ENCODE measurements around the gene DEFB121. TPM values are rescaled to one million over a fixed set of nuclear protein-coding genes. Genes with fewer than 3 reads are reported as not detected.
"Not testable (repeated sequence)": the region's sequence is repeated elsewhere in the genome, so short reads cannot be mapped to it uniquely, and the experiment has no call there.

DEFB121 gene
- total RNA-seq, 4 donors from 2014 or later = not detected

DNA sequence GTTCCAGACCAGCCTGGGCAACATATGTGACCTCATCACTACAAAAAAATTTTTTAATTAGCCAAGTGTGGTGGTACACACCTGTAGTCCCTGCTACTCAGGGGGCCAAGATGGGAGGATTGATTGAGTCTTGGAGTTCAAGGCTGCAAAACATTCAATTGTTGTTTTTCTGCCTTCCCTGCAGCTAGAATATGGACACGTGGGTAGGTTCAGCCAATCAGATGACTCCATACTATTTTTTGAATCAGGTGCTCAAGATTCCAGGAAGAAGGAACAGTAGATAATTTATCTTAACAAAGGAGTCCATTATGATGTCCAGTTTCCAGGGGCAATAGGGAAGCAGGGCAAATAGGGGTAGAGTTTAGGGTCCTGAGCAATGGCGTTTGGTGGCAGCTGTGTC lies 13.2 kb downstream of the DEFB121 start:
- H3K36me3 ChIP-seq = no peaks in the 10 kb centered on the region
- no peak for TF ChIP-seq POLR2A (IDR thresholded peaks at IDR 0.05)
- TF ChIP-seq, protein P1, sequence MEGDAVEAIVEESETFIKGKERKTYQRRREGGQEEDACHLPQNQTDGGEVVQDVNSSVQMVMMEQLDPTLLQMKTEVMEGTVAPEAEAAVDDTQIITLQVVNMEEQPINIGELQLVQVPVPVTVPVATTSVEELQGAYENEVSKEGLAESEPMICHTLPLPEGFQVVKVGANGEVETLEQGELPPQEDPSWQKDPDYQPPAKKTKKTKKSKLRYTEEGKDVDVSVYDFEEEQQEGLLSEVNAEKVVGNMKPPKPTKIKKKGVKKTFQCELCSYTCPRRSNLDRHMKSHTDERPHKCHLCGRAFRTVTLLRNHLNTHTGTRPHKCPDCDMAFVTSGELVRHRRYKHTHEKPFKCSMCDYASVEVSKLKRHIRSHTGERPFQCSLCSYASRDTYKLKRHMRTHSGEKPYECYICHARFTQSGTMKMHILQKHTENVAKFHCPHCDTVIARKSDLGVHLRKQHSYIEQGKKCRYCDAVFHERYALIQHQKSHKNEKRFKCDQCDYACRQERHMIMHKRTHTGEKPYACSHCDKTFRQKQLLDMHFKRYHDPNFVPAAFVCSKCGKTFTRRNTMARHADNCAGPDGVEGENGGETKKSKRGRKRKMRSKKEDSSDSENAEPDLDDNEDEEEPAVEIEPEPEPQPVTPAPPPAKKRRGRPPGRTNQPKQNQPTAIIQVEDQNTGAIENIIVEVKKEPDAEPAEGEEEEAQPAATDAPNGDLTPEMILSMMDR (IDR thresholded peaks at IDR 0.05) = no peak

GRCh38 chr20:31390490-31390889 lies 15.5 kb downstream of the DEFB121 start, which contains the start of gene DEFB119:
Gene DEFB119, minus strand, starts transcription at chr20:31390590. Its CDS starts 107 bp downstream, at chr20:31390483.
- Histone ChIP-seq H3K27ac (no peak within 1 kb of the TSS), H3K4me3 (replicated peaks in 1 of 3) (no peak within 1 kb of the TSS), H3K27me3 (no peaks in the 10 kb centered on the region), H3K4me1 (no peaks in the 10 kb centered on the region), H3K9me3 (no peaks in the 10 kb centered on the region), H3K36me3 (no peaks in the 10 kb centered on the region)
- TF ChIP-seq POLR2A (IDR thresholded peaks at IDR 0.05) = no peak
- TF ChIP-seq, protein P1 (IDR thresholded peaks at IDR 0.05) = no peak
- intact Hi-C loops (cut with DNase I) = no loop called here
- WGBS, 2 donors = 45 to 57% methylated on average over 1 of the region's 1 CpG
- DNase-seq = no peak

More for the DNA sequence above, 13.2 kb downstream of the DEFB121 start:
- Histone ChIP-seq H3K27ac (no peak overlapping the region), H3K27me3 (no peaks in the 10 kb centered on the region), H3K4me1 (no peaks in the 10 kb centered on the region), H3K4me3 (replicated peaks in 1 of 3) (no peak overlapping the region), H3K9me3 (no peaks in the 10 kb centered on the region)
- WGBS, 2 donors = 78 to 85% methylated on average over 2 of the region's 2 CpGs
- intact Hi-C loops (cut with DNase I) = no loop called here
- DNase-seq = no peak

DNA sequence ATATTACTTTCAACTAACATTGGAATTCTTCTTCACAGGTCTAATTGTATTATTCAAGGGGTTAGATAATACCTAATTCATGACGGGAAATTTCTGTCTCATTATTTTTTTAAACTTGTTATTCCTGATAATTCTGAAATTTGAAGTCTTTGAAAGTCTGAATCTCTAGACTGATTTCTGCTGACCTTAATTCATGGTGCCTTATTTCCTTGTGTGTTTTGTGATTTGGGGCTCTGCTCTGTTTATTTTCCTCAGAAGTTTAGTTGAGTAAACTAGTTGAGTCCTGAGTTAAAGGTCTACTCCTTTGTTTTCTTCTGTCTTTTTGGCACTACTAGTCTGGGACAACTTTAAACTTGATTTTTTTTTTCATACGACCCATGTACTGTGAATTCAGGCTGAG lies 31.7 kb downstream of the DEFB121 start:
- H3K4me3 ChIP-seq (replicated peaks in 1 of 3) = no peak overlapping the region
- H3K36me3 ChIP-seq = no peaks in the 10 kb centered on the region
- WGBS, 2 donors = 74% methylated on average over 2 of the region's 2 CpGs
- intact Hi-C loops (cut with DNase I) = no loop called here
- no peak for DNase-seq
- TF ChIP-seq, protein P1 (IDR thresholded peaks at IDR 0.05) = no peak
- no peak for TF ChIP-seq POLR2A (IDR thresholded peaks at IDR 0.05)
- H3K9me3 ChIP-seq = no peaks in the 10 kb centered on the region
- H3K27me3 ChIP-seq = no peaks in the 10 kb centered on the region
- no peak overlapping the region for H3K27ac ChIP-seq
- H3K4me1 ChIP-seq = no peaks in the 10 kb centered on the region

DNA sequence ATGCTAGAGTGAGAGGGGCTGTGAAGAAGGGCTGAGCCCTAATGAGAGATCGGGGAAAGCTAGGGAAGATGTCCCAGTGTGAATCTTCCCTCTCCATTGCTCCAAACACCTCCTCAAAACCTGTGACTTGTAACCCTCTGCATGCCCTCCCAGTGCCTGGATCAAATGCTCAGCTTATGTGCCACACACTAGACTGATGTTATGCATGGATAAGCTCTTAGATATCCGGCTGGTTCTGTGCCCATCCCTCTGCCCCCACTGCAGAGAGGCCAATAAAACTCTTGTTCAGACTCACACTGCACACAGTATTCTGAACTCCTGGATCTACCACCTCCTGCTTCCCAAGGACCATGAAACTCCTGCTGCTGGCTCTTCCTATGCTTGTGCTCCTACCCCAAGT lies 37.7 kb downstream of the DEFB121 start, which contains the start of gene DEFB118:
Gene DEFB118 (plus strand): TSS at position 301 of the 400 bp plus-strand sequence. CDS start 50 bp downstream, at position 351.
- intact Hi-C loops (cut with DNase I) = no loop called here
- no peaks in the 10 kb centered on the region for H3K27me3 ChIP-seq
- WGBS, 2 donors = 58 to 82% methylated on average over 2 of the region's 2 CpGs
- no peak for TF ChIP-seq POLR2A (IDR thresholded peaks at IDR 0.05)
- TF ChIP-seq, protein P1 (IDR thresholded peaks at IDR 0.05) = no peak
- no peaks in the 10 kb centered on the region for H3K4me1 ChIP-seq
- no peaks in the 10 kb centered on the region for H3K36me3 ChIP-seq
- no peak within 1 kb of the TSS for H3K4me3 ChIP-seq (replicated peaks in 1 of 3)
- no peaks in the 10 kb centered on the region for H3K9me3 ChIP-seq
- no peak within 1 kb of the TSS for H3K27ac ChIP-seq
- no peak for DNase-seq

DNA sequence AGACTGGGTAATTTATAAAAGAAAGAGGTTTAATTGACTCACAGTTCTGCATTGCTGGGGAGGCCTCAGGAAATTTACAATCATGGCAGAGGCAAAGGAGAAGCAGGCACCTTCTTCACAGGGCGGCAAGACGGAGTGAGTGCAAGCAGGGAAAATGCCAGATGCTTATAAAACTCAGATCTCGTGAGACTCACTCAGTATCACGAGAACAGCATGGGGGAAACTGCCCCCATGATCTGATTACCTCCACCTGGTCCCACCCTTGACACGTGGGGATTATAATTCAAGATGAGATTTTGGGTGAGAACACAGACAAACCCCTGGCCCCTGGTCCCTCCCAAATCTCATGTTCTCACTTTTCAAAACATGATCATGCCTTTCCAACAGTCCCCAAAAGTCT lies 41.7 kb downstream of the DEFB121 start:
- H3K36me3 ChIP-seq; H3K4me3 ChIP-seq (replicated peaks in 1 of 3); H3K27me3 ChIP-seq; intact Hi-C loops (cut with DNase I); H3K9me3 ChIP-seq; DNase-seq; H3K4me1 ChIP-seq; H3K27ac ChIP-seq: not testable (repeated sequence)
- 73 to 75% methylated on average over 5 of the region's 5 CpGs for WGBS, 2 donors

DNA sequence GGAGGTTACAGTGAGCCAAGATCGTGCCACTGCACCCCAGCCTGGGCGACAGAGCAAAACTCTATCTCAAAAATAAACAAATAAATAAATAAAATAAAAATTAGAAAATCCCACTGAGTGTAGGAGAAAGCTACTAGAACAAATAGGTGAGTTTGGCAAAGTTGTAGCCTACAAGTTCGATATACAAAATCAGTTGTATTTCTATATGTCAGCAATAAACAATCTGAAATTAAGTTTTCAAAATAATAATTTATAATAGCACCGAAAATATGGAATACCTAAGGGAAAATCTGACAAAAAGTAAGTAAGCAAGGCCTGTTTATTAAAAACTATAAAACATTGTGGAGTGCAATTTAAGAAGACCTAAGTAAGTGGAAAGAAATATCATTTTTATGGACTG lies 42.7 kb downstream of the DEFB121 start:
- WGBS, 2 donors = 63 to 76% methylated on average over 4 of the region's 4 CpGs
- H3K27me3 ChIP-seq = no peaks in the 10 kb centered on the region
- no peaks in the 10 kb centered on the region for H3K4me1 ChIP-seq
- no peaks in the 10 kb centered on the region for H3K9me3 ChIP-seq
- no peaks in the 10 kb centered on the region for H3K36me3 ChIP-seq
- intact Hi-C loops (cut with DNase I) = no loop called here
- no peak overlapping the region for H3K4me3 ChIP-seq (replicated peaks in 1 of 3)
- DNase-seq = no peak
- no peak overlapping the region for H3K27ac ChIP-seq
- TF ChIP-seq, protein P1 (IDR thresholded peaks at IDR 0.05) = no peak
- no peak for TF ChIP-seq POLR2A (IDR thresholded peaks at IDR 0.05)

All from thyroid gland (tissue), 4 donors.